HCT116 (cell line): Measurements from ENCODE around the gene RANBP1. TPM values are rescaled to one million over a fixed set of nuclear protein-coding genes. Genes with fewer than 3 reads are reported as not detected.

Experiments used
- ATAC-seq: fragments of 200-7000 bp; cut with Tn5 transposase; 2 replicates; pipeline ENCODE4 v1.9.1; 2020; ENCODE audit warnings: mild to moderate bottlenecking, moderate library complexity
- BruUV-seq: library from RNA; stranded (reverse); fragments of 400-500 nt; replicated peaks from 2 replicates; lab custom pipeline; 2021; lab: Mats Ljungman, UMichigan
- CTCF ChIA-PET: fragments of 300-600 bp; sonication (Branson Sonifier 250); formaldehyde crosslinking; loops from one replicate; lab custom pipeline; 2021; ENCODE audit warnings: antibody characterized with exemption; lab: Charles Lee
- POLR2A ChIA-PET: fragments of 300-600, 350-600 bp; sonication (Branson Sonifier 250); formaldehyde crosslinking; loops from one replicate; lab custom pipeline; 2021; ENCODE audit warnings: antibody characterized with exemption; lab: Charles Lee
- RAD21 ChIA-PET, 2 experiments: fragments of 300-600 bp; sonication (Branson Sonifier 250); formaldehyde crosslinking; loops; one replicate each; lab custom pipeline; 2023; ENCODE audit warnings: low total read pairs in 2 of 2; ENCODE audit not compliant: uncharacterized antibody in 2 of 2, unreplicated experiment in 2 of 2, low non-redundant PET in 1 of 2; lab: Charles Lee
- DNase-seq: peaks from one replicate; pipeline ENCODE4 v3.0.0-alpha.2; 2010; ENCODE audit warnings: low read depth, low spot score
- H2AFZ ChIP-seq: fragments of 200-600 bp; shearing (Covaris generic), sonication (generic); 2 replicates; pipeline ENCODE4 v1.6.1; 2017; ENCODE audit warnings: low read depth, mixed run types, mixed read lengths, antibody characterized with exemption, low read length; ENCODE audit not compliant: poor library complexity, severe bottlenecking
- H3K27ac ChIP-seq: 2 replicates; pipeline ENCODE4 v1.5.1; 2012; ENCODE audit warnings: low read depth, low read length
- H3K27me3 ChIP-seq: fragments of 200-600 bp; sonication (generic); 2 replicates; pipeline ENCODE4 v1.6.1; 2016; ENCODE audit warnings: mixed run types, low read length, mixed read lengths; ENCODE audit not compliant: insufficient read depth
- H3K36me3 ChIP-seq, 2 experiments: fragments of 200-500 bp in 1 of 2; fragments of 200-600 bp in 1 of 2; sonication (Bioruptor generic) in 1 of 2; sonication (generic) in 1 of 2; 2 replicates each; pipeline versions ENCODE4 v1.5.1 to v1.6.1; 2014 to 2016; ENCODE audit warnings: low read length in 2 of 2, inconsistent platforms in 1 of 2, mixed read lengths in 1 of 2, mixed run types in 1 of 2; ENCODE audit not compliant: insufficient read depth in 2 of 2, control insufficient read depth in 1 of 2
- H3K4me1 ChIP-seq, 2 experiments: fragments of 200-600 bp in 1 of 2; sonication (generic) in 1 of 2; 2 replicates each; pipeline versions ENCODE4 v1.5.1 to v1.6.1; 2012 to 2017; ENCODE audit warnings: low read length in 2 of 2, inconsistent platforms in 1 of 2, mild to moderate bottlenecking in 1 of 2, mixed read lengths in 1 of 2, mixed run types in 1 of 2, moderate library complexity in 1 of 2; ENCODE audit not compliant: insufficient read depth in 2 of 2, control insufficient read depth in 1 of 2
- H3K4me2 ChIP-seq: fragments of 200-600 bp; sonication (generic); 2 replicates; pipeline ENCODE4 v1.6.1; 2017; ENCODE audit warnings: mixed run types, low read length, mixed read lengths
- H3K4me3 ChIP-seq, 2 experiments: fragments of 200-600 bp in 1 of 2; sonication (generic) in 1 of 2; replicated peaks in 1 of 2; 2 replicates each; pipeline ENCODE4 v1.5.1; 2011 to 2016; ENCODE audit warnings: low read length in 2 of 2, control low read depth in 1 of 2, low read depth in 1 of 2, mild to moderate bottlenecking in 1 of 2, mixed read lengths in 1 of 2, mixed run types in 1 of 2
- H3K79me2 ChIP-seq: fragments of 200-600 bp; sonication (generic); 2 replicates; pipeline ENCODE4 v1.6.1; 2017; ENCODE audit warnings: mild to moderate bottlenecking, mixed run types, low read length, moderate library complexity, mixed read lengths; ENCODE audit not compliant: insufficient read depth
- H3K9ac ChIP-seq: fragments of 200-600 bp; sonication (generic); 2 replicates; pipeline ENCODE4 v1.6.1; 2016; ENCODE audit warnings: low read length, mixed read lengths
- H3K9me2 ChIP-seq: fragments of 200-600 bp; sonication (generic), shearing (Covaris generic); 2 replicates; pipeline ENCODE4 v1.6.1; 2017; ENCODE audit warnings: mixed run types, mild to moderate bottlenecking, moderate library complexity; ENCODE audit not compliant: insufficient read depth
- H3K9me3 ChIP-seq, 2 experiments: fragments of 200-500 bp in 1 of 2; fragments of 200-600 bp in 1 of 2; sonication (Bioruptor generic) in 1 of 2; sonication (generic) in 1 of 2; 2 replicates each; pipeline ENCODE4 v1.6.1; 2014 to 2017; ENCODE audit warnings: low read length in 2 of 2, mixed read lengths in 2 of 2, inconsistent platforms in 1 of 2, low read depth in 1 of 2, mild to moderate bottlenecking in 1 of 2, mixed run types in 1 of 2, moderate library complexity in 1 of 2; ENCODE audit not compliant: control insufficient read depth in 1 of 2, insufficient read depth in 1 of 2
- H4K20me1 ChIP-seq: fragments of 200-600 bp; sonication (generic), shearing (Covaris generic); 2 replicates; pipeline ENCODE4 v1.6.1; 2017; ENCODE audit warnings: mixed run types, mild to moderate bottlenecking, moderate library complexity; ENCODE audit not compliant: insufficient read depth
- EGR1 ChIP-seq: IDR thresholded peaks from 2 replicates; pipeline ENCODE4 v1.6.1; 2012; ENCODE audit warnings: low read depth
- EZH2 ChIP-seq: fragments of 200-600 bp; sonication (generic); IDR thresholded peaks from 2 replicates; pipeline ENCODE4 v1.6.1; 2017; ENCODE audit warnings: antibody characterized with exemption, mixed run types
- FOSL1 ChIP-seq: IDR thresholded peaks from 2 replicates; pipeline ENCODE4 v1.6.1; 2012; ENCODE audit warnings: low read depth
- JUND ChIP-seq: IDR thresholded peaks from 2 replicates; pipeline ENCODE4 v1.6.1; 2012
- POLR2AphosphoS5 ChIP-seq: IDR thresholded peaks from 2 replicates; pipeline ENCODE4 v1.6.1; 2011; ENCODE audit warnings: mild to moderate bottlenecking, low read depth, low read length, moderate library complexity
- TCF7L2 ChIP-seq: IDR thresholded peaks from 2 replicates; pipeline ENCODE4 v1.7.0; 2011; ENCODE audit warnings: borderline replicate concordance, inconsistent platforms; ENCODE audit not compliant: insufficient read depth, insufficient read length; ENCODE audit errors: extremely low read depth
- YY1 ChIP-seq: IDR thresholded peaks from 2 replicates; pipeline ENCODE4 v1.6.1; 2011; ENCODE audit warnings: low read length, low read depth, moderate library complexity, mild to moderate bottlenecking; ENCODE audit not compliant: insufficient replicate concordance; ENCODE audit errors: extremely low read depth
- intact Hi-C: fragments of 100-400 bp; cut with micrococcal nuclease; formaldehyde crosslinking; loops from 2 replicates; pipeline ENCODE4 v1.10.0; 2022
- total RNA-seq: library from RNA; stranded (reverse); gene quantifications from one replicate; pipeline ENCODE4 v1.2.1, GENCODE V29; 2021; ENCODE audit not compliant: unreplicated experiment
- TF ChIP-seq, protein P1 (sequence below): IDR thresholded peaks from 2 replicates; pipeline ENCODE4 v1.6.1; 2012
- TF ChIP-seq, protein P2 (sequence below): IDR thresholded peaks from 2 replicates; pipeline ENCODE4 v1.6.1; 2012
- TF ChIP-seq, protein P3 (sequence below): IDR thresholded peaks from 2 replicates; pipeline ENCODE4 v1.6.1; 2012; ENCODE audit warnings: low read depth

Gene RANBP1
- total RNA-seq, 1 experiment from 2014 or later = 351 TPM

DNA sequence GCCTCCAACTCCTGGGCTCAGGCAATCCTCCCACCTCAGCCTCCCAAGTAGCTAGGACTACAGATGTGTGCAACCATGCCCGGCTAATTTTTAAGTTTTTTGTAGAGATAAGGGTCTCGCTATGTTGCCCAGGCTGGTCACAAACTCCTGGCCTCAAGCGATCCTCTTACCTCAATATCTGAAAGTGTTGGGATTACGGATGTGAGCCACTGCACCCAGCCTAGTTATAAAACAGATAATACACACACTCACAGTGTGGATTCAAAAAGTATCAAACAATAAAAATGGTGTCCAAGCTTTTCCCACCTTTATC is 35.3 kb downstream of the RANBP1 start:
- Histone ChIP-seq H3K4me1 (no peaks in the 10 kb centered on the region), H2AFZ (no peak overlapping the region), H3K4me2 (no peak overlapping the region), H3K36me3 (no peaks in the 10 kb centered on the region), H3K27ac (no peak overlapping the region), H3K9ac (no peak overlapping the region), H4K20me1 (no peaks in the 10 kb centered on the region), H3K9me3 (no peaks in the 10 kb centered on the region), H3K9me2 (no peaks in the 10 kb centered on the region), H3K27me3 (no peaks in the 10 kb centered on the region), H3K79me2 (no peaks in the 10 kb centered on the region), H3K4me3 (no peak overlapping the region)
- no peak for TF ChIP-seq EZH2
- TF ChIP-seq YY1 = no peak
- no peak for TF ChIP-seq FOSL1
- TF ChIP-seq, protein P1, sequence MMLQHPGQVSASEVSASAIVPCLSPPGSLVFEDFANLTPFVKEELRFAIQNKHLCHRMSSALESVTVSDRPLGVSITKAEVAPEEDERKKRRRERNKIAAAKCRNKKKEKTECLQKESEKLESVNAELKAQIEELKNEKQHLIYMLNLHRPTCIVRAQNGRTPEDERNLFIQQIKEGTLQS = no peak
- TF ChIP-seq, protein P2, sequence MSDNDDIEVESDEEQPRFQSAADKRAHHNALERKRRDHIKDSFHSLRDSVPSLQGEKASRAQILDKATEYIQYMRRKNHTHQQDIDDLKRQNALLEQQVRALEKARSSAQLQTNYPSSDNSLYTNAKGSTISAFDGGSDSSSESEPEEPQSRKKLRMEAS = no peak
- TF ChIP-seq, protein P3, sequence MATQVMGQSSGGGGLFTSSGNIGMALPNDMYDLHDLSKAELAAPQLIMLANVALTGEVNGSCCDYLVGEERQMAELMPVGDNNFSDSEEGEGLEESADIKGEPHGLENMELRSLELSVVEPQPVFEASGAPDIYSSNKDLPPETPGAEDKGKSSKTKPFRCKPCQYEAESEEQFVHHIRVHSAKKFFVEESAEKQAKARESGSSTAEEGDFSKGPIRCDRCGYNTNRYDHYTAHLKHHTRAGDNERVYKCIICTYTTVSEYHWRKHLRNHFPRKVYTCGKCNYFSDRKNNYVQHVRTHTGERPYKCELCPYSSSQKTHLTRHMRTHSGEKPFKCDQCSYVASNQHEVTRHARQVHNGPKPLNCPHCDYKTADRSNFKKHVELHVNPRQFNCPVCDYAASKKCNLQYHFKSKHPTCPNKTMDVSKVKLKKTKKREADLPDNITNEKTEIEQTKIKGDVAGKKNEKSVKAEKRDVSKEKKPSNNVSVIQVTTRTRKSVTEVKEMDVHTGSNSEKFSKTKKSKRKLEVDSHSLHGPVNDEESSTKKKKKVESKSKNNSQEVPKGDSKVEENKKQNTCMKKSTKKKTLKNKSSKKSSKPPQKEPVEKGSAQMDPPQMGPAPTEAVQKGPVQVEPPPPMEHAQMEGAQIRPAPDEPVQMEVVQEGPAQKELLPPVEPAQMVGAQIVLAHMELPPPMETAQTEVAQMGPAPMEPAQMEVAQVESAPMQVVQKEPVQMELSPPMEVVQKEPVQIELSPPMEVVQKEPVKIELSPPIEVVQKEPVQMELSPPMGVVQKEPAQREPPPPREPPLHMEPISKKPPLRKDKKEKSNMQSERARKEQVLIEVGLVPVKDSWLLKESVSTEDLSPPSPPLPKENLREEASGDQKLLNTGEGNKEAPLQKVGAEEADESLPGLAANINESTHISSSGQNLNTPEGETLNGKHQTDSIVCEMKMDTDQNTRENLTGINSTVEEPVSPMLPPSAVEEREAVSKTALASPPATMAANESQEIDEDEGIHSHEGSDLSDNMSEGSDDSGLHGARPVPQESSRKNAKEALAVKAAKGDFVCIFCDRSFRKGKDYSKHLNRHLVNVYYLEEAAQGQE = no peak
- no peak for TF ChIP-seq EGR1
- no peak for TF ChIP-seq JUND
- TF ChIP-seq POLR2AphosphoS5 = no peak
- TF ChIP-seq TCF7L2 = no peak
- no peak for DNase-seq
- BruUV-seq = no TSS peak
- CTCF ChIA-PET = no interaction called here
- RAD21 ChIA-PET = no interaction called here
- POLR2A ChIA-PET = interaction anchor here (0.6 kb wide), 1 partner anchor 188 kb away, joined by 4 read pairs; no protein-coding TSS in a partner anchor
- no peak for ATAC-seq
- intact Hi-C loops = no loop called here
